Measurements from ENCODE around the gene RBM20. TPM values are rescaled to one million over a fixed set of nuclear protein-coding genes. Genes with fewer than 3 reads are reported as not detected.
A peak's percentile ranks its signal among the peaks of the same experiment; 100 is the strongest.

The RBM20 gene
- total and polyA plus RNA-seq, 2 experiments from 2014 or later, result 0.05 to 0.17 TPM

DNA sequence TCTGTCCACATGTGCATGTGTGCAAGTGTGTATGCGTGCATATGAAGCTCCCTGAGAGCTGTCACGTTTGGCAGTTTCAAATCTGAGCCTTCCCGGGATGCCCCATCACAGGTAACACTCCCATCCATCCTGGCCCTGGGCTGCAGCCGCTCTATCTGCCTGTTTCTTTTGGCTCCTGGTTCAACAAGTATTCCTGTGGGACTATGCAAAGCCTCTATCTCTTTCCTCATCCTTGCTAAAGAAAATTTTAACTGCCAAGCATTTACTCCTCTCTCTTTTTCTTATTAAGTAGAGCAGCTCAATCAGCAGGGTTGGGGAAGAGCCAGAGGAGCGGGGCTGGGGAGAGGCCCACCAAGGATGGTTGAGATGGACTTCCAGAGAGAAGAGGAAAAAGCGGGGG is 203.2 kb downstream of the RBM20 start:
- H4K20me1 ChIP-seq (replicated peaks; ENCODE audit: insufficient read depth), result no peaks in the 10 kb centered on the region
- no peak for DNase-seq (ENCODE audit: low spot score)
- H3K9me3 Mint-ChIP-seq, result no peaks in the 10 kb centered on the region; the same call in 2 of the 3 replicates
- peak overlapping the region; percentile 63; the same call in 1 of the 2 replicates for H2AFZ ChIP-seq
- no peaks in the 10 kb centered on the region for H3K27me3 ChIP-seq (ENCODE audit: insufficient read depth)
- H3F3A ChIP-seq (replicated peaks; ENCODE audit: low read depth), result no peaks in the 10 kb centered on the region
- H3K4me2 ChIP-seq, result no peak overlapping the region
- ATAC-seq, result no peak
- H3K4me3 ChIP-seq, result no peak overlapping the region
- no peak overlapping the region for H3K4me3 Mint-ChIP-seq
- H3K4me1 Mint-ChIP-seq, result peaks cover 5% of the 10 kb centered on the region
- no peaks in the 10 kb centered on the region for H3K79me2 ChIP-seq (replicated peaks; ENCODE audit: insufficient read depth)
- H3K9me2 ChIP-seq (ENCODE audit: insufficient read depth), result no peaks in the 10 kb centered on the region
- H3K27ac Mint-ChIP-seq, result no peak overlapping the region
- H3K4me1 ChIP-seq (ENCODE audit: insufficient read depth), result no peaks in the 10 kb centered on the region
- TF ChIP-seq, protein P1, sequence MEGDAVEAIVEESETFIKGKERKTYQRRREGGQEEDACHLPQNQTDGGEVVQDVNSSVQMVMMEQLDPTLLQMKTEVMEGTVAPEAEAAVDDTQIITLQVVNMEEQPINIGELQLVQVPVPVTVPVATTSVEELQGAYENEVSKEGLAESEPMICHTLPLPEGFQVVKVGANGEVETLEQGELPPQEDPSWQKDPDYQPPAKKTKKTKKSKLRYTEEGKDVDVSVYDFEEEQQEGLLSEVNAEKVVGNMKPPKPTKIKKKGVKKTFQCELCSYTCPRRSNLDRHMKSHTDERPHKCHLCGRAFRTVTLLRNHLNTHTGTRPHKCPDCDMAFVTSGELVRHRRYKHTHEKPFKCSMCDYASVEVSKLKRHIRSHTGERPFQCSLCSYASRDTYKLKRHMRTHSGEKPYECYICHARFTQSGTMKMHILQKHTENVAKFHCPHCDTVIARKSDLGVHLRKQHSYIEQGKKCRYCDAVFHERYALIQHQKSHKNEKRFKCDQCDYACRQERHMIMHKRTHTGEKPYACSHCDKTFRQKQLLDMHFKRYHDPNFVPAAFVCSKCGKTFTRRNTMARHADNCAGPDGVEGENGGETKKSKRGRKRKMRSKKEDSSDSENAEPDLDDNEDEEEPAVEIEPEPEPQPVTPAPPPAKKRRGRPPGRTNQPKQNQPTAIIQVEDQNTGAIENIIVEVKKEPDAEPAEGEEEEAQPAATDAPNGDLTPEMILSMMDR (conservative IDR thresholded peaks at IDR 0.05; ENCODE audit: low read depth in 2 of 2), result no peak
- TF ChIP-seq, protein P2, sequence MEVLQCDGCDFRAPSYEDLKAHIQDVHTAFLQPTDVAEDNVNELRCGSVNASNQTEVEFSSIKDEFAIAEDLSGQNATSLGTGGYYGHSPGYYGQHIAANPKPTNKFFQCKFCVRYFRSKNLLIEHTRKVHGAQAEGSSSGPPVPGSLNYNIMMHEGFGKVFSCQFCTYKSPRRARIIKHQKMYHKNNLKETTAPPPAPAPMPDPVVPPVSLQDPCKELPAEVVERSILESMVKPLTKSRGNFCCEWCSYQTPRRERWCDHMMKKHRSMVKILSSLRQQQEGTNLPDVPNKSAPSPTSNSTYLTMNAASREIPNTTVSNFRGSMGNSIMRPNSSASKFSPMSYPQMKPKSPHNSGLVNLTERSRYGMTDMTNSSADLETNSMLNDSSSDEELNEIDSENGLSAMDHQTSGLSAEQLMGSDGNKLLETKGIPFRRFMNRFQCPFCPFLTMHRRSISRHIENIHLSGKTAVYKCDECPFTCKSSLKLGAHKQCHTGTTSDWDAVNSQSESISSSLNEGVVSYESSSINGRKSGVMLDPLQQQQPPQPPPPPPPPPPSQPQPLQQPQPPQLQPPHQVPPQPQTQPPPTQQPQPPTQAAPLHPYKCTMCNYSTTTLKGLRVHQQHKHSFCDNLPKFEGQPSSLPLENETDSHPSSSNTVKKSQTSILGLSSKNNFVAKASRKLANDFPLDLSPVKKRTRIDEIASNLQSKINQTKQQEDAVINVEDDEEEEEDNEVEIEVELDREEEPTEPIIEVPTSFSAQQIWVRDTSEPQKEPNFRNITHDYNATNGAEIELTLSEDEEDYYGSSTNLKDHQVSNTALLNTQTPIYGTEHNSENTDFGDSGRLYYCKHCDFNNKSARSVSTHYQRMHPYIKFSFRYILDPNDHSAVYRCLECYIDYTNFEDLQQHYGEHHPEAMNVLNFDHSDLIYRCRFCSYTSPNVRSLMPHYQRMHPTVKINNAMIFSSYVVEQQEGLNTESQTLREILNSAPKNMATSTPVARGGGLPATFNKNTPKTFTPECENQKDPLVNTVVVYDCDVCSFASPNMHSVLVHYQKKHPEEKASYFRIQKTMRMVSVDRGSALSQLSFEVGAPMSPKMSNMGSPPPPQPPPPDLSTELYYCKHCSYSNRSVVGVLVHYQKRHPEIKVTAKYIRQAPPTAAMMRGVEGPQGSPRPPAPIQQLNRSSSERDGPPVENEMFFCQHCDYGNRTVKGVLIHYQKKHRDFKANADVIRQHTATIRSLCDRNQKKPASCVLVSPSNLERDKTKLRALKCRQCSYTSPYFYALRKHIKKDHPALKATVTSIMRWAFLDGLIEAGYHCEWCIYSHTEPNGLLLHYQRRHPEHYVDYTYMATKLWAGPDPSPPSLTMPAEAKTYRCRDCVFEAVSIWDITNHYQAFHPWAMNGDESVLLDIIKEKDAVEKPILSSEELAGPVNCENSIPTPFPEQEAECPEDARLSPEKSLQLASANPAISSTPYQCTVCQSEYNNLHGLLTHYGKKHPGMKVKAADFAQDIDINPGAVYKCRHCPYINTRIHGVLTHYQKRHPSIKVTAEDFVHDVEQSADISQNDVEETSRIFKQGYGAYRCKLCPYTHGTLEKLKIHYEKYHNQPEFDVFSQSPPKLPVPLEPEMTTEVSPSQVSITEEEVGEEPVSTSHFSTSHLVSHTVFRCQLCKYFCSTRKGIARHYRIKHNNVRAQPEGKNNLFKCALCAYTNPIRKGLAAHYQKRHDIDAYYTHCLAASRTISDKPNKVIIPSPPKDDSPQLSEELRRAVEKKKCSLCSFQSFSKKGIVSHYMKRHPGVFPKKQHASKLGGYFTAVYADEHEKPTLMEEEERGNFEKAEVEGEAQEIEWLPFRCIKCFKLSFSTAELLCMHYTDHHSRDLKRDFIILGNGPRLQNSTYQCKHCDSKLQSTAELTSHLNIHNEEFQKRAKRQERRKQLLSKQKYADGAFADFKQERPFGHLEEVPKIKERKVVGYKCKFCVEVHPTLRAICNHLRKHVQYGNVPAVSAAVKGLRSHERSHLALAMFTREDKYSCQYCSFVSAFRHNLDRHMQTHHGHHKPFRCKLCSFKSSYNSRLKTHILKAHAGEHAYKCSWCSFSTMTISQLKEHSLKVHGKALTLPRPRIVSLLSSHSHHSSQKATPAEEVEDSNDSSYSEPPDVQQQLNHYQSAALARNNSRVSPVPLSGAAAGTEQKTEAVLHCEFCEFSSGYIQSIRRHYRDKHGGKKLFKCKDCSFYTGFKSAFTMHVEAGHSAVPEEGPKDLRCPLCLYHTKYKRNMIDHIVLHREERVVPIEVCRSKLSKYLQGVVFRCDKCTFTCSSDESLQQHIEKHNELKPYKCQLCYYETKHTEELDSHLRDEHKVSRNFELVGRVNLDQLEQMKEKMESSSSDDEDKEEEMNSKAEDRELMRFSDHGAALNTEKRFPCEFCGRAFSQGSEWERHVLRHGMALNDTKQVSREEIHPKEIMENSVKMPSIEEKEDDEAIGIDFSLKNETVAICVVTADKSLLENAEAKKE (CRISPR knock-in tag; IDR thresholded peaks at IDR 0.05), result no peak
- TF ChIP-seq ZNF114 (CRISPR knock-in tag; IDR thresholded peaks at IDR 0.05), result no peak
- TF ChIP-seq, protein P3, sequence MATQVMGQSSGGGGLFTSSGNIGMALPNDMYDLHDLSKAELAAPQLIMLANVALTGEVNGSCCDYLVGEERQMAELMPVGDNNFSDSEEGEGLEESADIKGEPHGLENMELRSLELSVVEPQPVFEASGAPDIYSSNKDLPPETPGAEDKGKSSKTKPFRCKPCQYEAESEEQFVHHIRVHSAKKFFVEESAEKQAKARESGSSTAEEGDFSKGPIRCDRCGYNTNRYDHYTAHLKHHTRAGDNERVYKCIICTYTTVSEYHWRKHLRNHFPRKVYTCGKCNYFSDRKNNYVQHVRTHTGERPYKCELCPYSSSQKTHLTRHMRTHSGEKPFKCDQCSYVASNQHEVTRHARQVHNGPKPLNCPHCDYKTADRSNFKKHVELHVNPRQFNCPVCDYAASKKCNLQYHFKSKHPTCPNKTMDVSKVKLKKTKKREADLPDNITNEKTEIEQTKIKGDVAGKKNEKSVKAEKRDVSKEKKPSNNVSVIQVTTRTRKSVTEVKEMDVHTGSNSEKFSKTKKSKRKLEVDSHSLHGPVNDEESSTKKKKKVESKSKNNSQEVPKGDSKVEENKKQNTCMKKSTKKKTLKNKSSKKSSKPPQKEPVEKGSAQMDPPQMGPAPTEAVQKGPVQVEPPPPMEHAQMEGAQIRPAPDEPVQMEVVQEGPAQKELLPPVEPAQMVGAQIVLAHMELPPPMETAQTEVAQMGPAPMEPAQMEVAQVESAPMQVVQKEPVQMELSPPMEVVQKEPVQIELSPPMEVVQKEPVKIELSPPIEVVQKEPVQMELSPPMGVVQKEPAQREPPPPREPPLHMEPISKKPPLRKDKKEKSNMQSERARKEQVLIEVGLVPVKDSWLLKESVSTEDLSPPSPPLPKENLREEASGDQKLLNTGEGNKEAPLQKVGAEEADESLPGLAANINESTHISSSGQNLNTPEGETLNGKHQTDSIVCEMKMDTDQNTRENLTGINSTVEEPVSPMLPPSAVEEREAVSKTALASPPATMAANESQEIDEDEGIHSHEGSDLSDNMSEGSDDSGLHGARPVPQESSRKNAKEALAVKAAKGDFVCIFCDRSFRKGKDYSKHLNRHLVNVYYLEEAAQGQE (IDR thresholded peaks at IDR 0.05; ENCODE audit: unreplicated experiment), result no peak
- TF ChIP-seq, protein P4, sequence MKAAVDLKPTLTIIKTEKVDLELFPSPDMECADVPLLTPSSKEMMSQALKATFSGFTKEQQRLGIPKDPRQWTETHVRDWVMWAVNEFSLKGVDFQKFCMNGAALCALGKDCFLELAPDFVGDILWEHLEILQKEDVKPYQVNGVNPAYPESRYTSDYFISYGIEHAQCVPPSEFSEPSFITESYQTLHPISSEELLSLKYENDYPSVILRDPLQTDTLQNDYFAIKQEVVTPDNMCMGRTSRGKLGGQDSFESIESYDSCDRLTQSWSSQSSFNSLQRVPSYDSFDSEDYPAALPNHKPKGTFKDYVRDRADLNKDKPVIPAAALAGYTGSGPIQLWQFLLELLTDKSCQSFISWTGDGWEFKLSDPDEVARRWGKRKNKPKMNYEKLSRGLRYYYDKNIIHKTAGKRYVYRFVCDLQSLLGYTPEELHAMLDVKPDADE (IDR thresholded peaks at IDR 0.05), result no peak
- no peak for TF ChIP-seq POLR2AphosphoS5 (IDR thresholded peaks at IDR 0.05; ENCODE audit: low read depth)
- TF ChIP-seq STAT1 (IDR thresholded peaks at IDR 0.05; ENCODE audit: unreplicated experiment), result no peak
- TF ChIP-seq NANOG (IDR thresholded peaks at IDR 0.05; ENCODE audit: borderline replicate concordance), result no peak
- no peak for TF ChIP-seq ZNF331 (CRISPR knock-in tag; IDR thresholded peaks at IDR 0.05; ENCODE audit: low read depth)
- TF ChIP-seq EZH2 (IDR thresholded peaks at IDR 0.05; ENCODE audit: low read depth, unreplicated experiment), result no peak
- no peak for TF ChIP-seq EZH2phosphoT487 (IDR thresholded peaks at IDR 0.05; ENCODE audit: unreplicated experiment)
- TF ChIP-seq CREB1 (CRISPR knock-in tag; IDR thresholded peaks at IDR 0.05; ENCODE audit: low read depth), result no peak
- no peak for TF ChIP-seq JUNB (IDR thresholded peaks at IDR 0.05; ENCODE audit: unreplicated experiment)
- H3K36me3 ChIP-seq (ENCODE audit: insufficient read depth), result no peaks in the 10 kb centered on the region
- H3K27me3 Mint-ChIP-seq (ENCODE audit: insufficient read depth, low read depth, poor library complexity), result peaks cover 2% of the 10 kb centered on the region
- H3K27ac ChIP-seq (ENCODE audit: low read depth), result no peak overlapping the region
- no peaks in the 10 kb centered on the region for H3K36me3 Mint-ChIP-seq (ENCODE audit: low read depth)

All from GM23338 (cell line).